Neural cell (in vitro differentiated cells): ENCODE results near the gene ASIC5. TPM values are rescaled to one million over a fixed set of nuclear protein-coding genes. Genes with fewer than 3 reads are reported as not detected.

ENCODE experiments used
- H2AFZ ChIP-seq: fragments of 200-600, 300-800 bp; sonication (generic), shearing (Covaris generic); 2 replicates; pipeline ENCODE4 v1.6.0; 2014; ENCODE audit warnings: low read depth, mild to moderate bottlenecking, antibody characterized with exemption, low read length, moderate library complexity
- H3F3A ChIP-seq: fragments of 200-600 bp; shearing (Covaris generic); 2 replicates; pipeline ENCODE4 v1.6.1; 2016; ENCODE audit warnings: mild to moderate bottlenecking, moderate library complexity, mixed read lengths, antibody characterized with exemption, low read length; ENCODE audit not compliant: insufficient read depth, poor library complexity, severe bottlenecking
- H3K27ac ChIP-seq: fragments of 200-600, 300-800 bp; sonication (generic), shearing (Covaris generic); 2 replicates; pipeline ENCODE4 v1.5.1; 2014; ENCODE audit warnings: mild to moderate bottlenecking, low read length, moderate library complexity
- H3K27me3 ChIP-seq: fragments of 300-800, 200-600 bp; sonication (generic), shearing (Covaris generic); 2 replicates; pipeline ENCODE4 v1.6.0; 2014; ENCODE audit warnings: mild to moderate bottlenecking, low read depth, low read length, moderate library complexity; ENCODE audit not compliant: insufficient read depth
- H3K36me3 ChIP-seq: fragments of 300-800, 200-600 bp; sonication (generic), shearing (Covaris generic); 2 replicates; pipeline ENCODE4 v1.5.1; 2014; ENCODE audit warnings: mild to moderate bottlenecking, antibody characterized with exemption, low read length, moderate library complexity; ENCODE audit not compliant: insufficient read depth
- H3K4me2 ChIP-seq: fragments of 300-800, 200-600 bp; sonication (generic), shearing (Covaris generic); 2 replicates; pipeline ENCODE4 v1.6.0; 2014; ENCODE audit warnings: mild to moderate bottlenecking, low read length
- H3K4me3 ChIP-seq: fragments of 300-800, 200-600 bp; sonication (generic), shearing (Covaris generic); 2 replicates; pipeline ENCODE4 v1.5.1; 2014; ENCODE audit warnings: mild to moderate bottlenecking, low read length, moderate library complexity
- H3K79me2 ChIP-seq: fragments of 200-600 bp; shearing (Covaris generic); replicated peaks from 2 replicates; pipeline ENCODE4 v1.6.0; 2014; ENCODE audit warnings: mild to moderate bottlenecking, low read length, moderate library complexity; ENCODE audit not compliant: insufficient read depth
- H3K9ac ChIP-seq: fragments of 300-800, 200-600 bp; sonication (generic), shearing (Covaris generic); 2 replicates; pipeline ENCODE4 v1.6.1; 2016; ENCODE audit warnings: mild to moderate bottlenecking, low read length, mixed read lengths
- H3K9me2 ChIP-seq: fragments of 200-600 bp; shearing (Covaris generic); 2 replicates; pipeline ENCODE4 v1.6.1; 2016; ENCODE audit warnings: mild to moderate bottlenecking, low read length, mixed read lengths; ENCODE audit not compliant: insufficient read depth
- H3K9me3 ChIP-seq: fragments of 200-600, 300-800 bp; sonication (generic), shearing (Covaris generic); 2 replicates; pipeline ENCODE4 v1.6.1; 2016; ENCODE audit warnings: mild to moderate bottlenecking, mixed run types, low read length, moderate library complexity, mixed read lengths
- H4K20me1 ChIP-seq: fragments of 200-600 bp; shearing (Covaris generic); 2 replicates; pipeline ENCODE4 v1.6.1; 2016; ENCODE audit warnings: mild to moderate bottlenecking, mixed run types; ENCODE audit not compliant: insufficient read depth
- EP300 ChIP-seq: fragments of 450-650 bp; conservative IDR thresholded peaks from 2 replicates; pipeline ENCODE4 v1.6.1; 2014; ENCODE audit warnings: antibody characterized with exemption, mild to moderate bottlenecking, moderate library complexity; ENCODE audit not compliant: poor library complexity, severe bottlenecking
- EZH2 ChIP-seq: fragments of 200-600, 300-800 bp; shearing (Covaris generic), sonication (generic); IDR thresholded peaks from 2 replicates; pipeline ENCODE4 v1.6.1; 2014; ENCODE audit warnings: antibody characterized with exemption, low read length, borderline replicate concordance, mild to moderate bottlenecking; ENCODE audit not compliant: insufficient read depth, poor library complexity, severe bottlenecking
- MXI1 ChIP-seq: fragments of 450-650 bp; conservative IDR thresholded peaks from 2 replicates; pipeline ENCODE4 v1.6.1; 2014; ENCODE audit warnings: antibody characterized with exemption, mild to moderate bottlenecking; ENCODE audit not compliant: poor library complexity, severe bottlenecking
- POLR2AphosphoS5 ChIP-seq: IDR thresholded peaks from 2 replicates; pipeline ENCODE4 v1.6.1; 2012
- RAD21 ChIP-seq: fragments of 450-650 bp; conservative IDR thresholded peaks from 2 replicates; pipeline ENCODE4 v1.6.1; 2014; ENCODE audit warnings: antibody characterized with exemption, mild to moderate bottlenecking, moderate library complexity
- SMC3 ChIP-seq: fragments of 450-650 bp; conservative IDR thresholded peaks from 2 replicates; pipeline ENCODE4 v1.6.1; 2014; ENCODE audit warnings: antibody characterized with exemption, mild to moderate bottlenecking, moderate library complexity; ENCODE audit not compliant: poor library complexity
- TAF1 ChIP-seq: IDR thresholded peaks from 2 replicates; pipeline ENCODE4 v1.6.1; 2012; ENCODE audit warnings: low read depth
- polyA plus RNA-seq: library from polyadenylated mRNA; depleted of rRNA; stranded (reverse); fragments of >200 nt; gene quantifications from 2 replicates; pipeline ENCODE4 v1.2.3, GENCODE V29; 2014
- TF ChIP-seq, protein P1 (sequence below): fragments of 450-650 bp; IDR thresholded peaks from 2 replicates; pipeline ENCODE4 v1.5.1; 2014; ENCODE audit warnings: antibody characterized with exemption, mild to moderate bottlenecking, moderate library complexity; ENCODE audit not compliant: poor library complexity, severe bottlenecking
- TF ChIP-seq, protein P2 (sequence below): IDR thresholded peaks from 2 replicates; pipeline ENCODE4 v1.6.1; 2012; ENCODE audit warnings: borderline replicate concordance

ASIC5 gene
- polyA plus RNA-seq, 1 donor from 2014 or later, result not detected

DNA sequence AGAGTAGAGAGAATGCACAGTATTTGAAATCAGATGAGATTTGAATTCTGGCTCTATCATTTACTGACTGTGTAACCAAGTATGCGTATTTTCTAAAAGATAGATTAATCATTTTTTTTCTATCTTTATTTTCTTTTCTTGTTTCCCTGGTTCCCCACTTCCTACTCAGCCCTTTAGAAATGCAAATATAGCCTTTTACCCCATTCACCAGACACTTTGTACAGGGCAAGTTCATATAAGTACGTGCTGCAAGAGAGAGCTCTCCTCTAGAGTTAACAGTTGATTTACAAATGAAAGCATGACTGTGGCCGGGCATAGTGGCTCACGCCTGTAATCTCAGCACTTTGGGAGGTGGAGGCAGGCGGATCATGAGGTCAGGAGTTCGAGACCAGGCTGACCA lies 19.6 kb upstream of the ASIC5 start:
- TF ChIP-seq, protein P1, sequence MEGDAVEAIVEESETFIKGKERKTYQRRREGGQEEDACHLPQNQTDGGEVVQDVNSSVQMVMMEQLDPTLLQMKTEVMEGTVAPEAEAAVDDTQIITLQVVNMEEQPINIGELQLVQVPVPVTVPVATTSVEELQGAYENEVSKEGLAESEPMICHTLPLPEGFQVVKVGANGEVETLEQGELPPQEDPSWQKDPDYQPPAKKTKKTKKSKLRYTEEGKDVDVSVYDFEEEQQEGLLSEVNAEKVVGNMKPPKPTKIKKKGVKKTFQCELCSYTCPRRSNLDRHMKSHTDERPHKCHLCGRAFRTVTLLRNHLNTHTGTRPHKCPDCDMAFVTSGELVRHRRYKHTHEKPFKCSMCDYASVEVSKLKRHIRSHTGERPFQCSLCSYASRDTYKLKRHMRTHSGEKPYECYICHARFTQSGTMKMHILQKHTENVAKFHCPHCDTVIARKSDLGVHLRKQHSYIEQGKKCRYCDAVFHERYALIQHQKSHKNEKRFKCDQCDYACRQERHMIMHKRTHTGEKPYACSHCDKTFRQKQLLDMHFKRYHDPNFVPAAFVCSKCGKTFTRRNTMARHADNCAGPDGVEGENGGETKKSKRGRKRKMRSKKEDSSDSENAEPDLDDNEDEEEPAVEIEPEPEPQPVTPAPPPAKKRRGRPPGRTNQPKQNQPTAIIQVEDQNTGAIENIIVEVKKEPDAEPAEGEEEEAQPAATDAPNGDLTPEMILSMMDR, result no peak
- TF ChIP-seq MXI1 (no peak), TAF1 (no peak), SMC3 (no peak), RAD21 (no peak), EZH2 (no peak), POLR2AphosphoS5 (no peak), EP300 (no peak)
- TF ChIP-seq, protein P2, sequence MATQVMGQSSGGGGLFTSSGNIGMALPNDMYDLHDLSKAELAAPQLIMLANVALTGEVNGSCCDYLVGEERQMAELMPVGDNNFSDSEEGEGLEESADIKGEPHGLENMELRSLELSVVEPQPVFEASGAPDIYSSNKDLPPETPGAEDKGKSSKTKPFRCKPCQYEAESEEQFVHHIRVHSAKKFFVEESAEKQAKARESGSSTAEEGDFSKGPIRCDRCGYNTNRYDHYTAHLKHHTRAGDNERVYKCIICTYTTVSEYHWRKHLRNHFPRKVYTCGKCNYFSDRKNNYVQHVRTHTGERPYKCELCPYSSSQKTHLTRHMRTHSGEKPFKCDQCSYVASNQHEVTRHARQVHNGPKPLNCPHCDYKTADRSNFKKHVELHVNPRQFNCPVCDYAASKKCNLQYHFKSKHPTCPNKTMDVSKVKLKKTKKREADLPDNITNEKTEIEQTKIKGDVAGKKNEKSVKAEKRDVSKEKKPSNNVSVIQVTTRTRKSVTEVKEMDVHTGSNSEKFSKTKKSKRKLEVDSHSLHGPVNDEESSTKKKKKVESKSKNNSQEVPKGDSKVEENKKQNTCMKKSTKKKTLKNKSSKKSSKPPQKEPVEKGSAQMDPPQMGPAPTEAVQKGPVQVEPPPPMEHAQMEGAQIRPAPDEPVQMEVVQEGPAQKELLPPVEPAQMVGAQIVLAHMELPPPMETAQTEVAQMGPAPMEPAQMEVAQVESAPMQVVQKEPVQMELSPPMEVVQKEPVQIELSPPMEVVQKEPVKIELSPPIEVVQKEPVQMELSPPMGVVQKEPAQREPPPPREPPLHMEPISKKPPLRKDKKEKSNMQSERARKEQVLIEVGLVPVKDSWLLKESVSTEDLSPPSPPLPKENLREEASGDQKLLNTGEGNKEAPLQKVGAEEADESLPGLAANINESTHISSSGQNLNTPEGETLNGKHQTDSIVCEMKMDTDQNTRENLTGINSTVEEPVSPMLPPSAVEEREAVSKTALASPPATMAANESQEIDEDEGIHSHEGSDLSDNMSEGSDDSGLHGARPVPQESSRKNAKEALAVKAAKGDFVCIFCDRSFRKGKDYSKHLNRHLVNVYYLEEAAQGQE, result no peak
- Histone ChIP-seq H3K79me2 (no peaks in the 10 kb centered on the region), H3K4me2 (no peak overlapping the region)

DNA sequence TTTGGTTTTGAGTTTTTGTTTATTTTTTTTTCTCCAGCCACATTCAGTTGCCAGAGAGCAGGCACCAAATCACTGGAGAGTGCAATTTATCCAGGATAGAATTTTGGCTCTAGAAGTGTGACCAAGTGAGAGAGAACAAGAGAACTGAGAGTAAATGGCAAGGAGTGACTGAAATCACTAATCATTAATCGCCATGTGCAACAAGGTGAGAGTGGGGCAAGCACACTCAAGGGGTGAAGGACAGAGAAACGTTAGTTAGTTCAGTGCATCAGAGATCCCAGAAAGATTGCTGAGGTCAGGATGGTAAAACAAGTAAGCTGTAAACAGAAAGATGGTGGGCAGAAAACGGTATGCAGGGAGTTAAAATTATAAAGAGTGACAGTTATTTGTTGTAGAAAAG lies 17.8 kb upstream of the ASIC5 start:
- Histone ChIP-seq H3K9me2 (no peaks in the 10 kb centered on the region), H3K36me3 (no peaks in the 10 kb centered on the region), H3K9ac (no peak overlapping the region), H3K79me2 (no peaks in the 10 kb centered on the region), H3K9me3 (no peaks in the 10 kb centered on the region), H3K27me3 (no peaks in the 10 kb centered on the region), H2AFZ (no peak overlapping the region), H3F3A (no peaks in the 10 kb centered on the region), H3K4me2 (no peak overlapping the region), H4K20me1 (no peaks in the 10 kb centered on the region), H3K27ac (no peak overlapping the region), H3K4me3 (no peak overlapping the region)
- TF ChIP-seq TAF1 (no peak), EP300 (no peak), POLR2AphosphoS5 (no peak), RAD21 (no peak), SMC3 (no peak), EZH2 (no peak), MXI1 (no peak)
- TF ChIP-seq, protein P2, result no peak
- TF ChIP-seq, protein P1, result no peak

More for the DNA sequence above, 19.6 kb upstream of the ASIC5 start:
- Histone ChIP-seq H4K20me1 (no peaks in the 10 kb centered on the region), H3K27me3 (no peaks in the 10 kb centered on the region), H3F3A (no peaks in the 10 kb centered on the region), H2AFZ (no peak overlapping the region), H3K9me2 (no peaks in the 10 kb centered on the region), H3K9me3 (no peaks in the 10 kb centered on the region), H3K4me3 (no peak overlapping the region), H3K9ac (no peak overlapping the region), H3K36me3 (no peaks in the 10 kb centered on the region), H3K27ac (no peak overlapping the region)
